HEK293T (cell line): ENCODE results near the gene MORC4.

ENCODE experiments used
- ARNT ChIP-seq: fragments of 450-650 bp; IDR thresholded peaks from 2 replicates; pipeline ENCODE4 v1.6.1; 2017; ENCODE audit warnings: mild to moderate bottlenecking
- BHLHE40 ChIP-seq: fragments of 450-650 bp; IDR thresholded peaks from 2 replicates; pipeline ENCODE4 v1.6.1; 2016; ENCODE audit warnings: mild to moderate bottlenecking, moderate library complexity, borderline replicate concordance
- ELF4 ChIP-seq: fragments of 450-650 bp; IDR thresholded peaks from 2 replicates; pipeline ENCODE4 v1.6.1; 2017; ENCODE audit warnings: antibody characterized with exemption
- FOXK2 ChIP-seq: fragments of 450-650 bp; IDR thresholded peaks from 2 replicates; pipeline ENCODE4 v1.6.1; 2016; ENCODE audit warnings: mild to moderate bottlenecking
- FOXM1 ChIP-seq: fragments of 450-650 bp; IDR thresholded peaks from 2 replicates; pipeline ENCODE4 v1.6.1; 2017; ENCODE audit warnings: mild to moderate bottlenecking, borderline replicate concordance
- PKNOX1 ChIP-seq: fragments of 450-650 bp; IDR thresholded peaks from 2 replicates; pipeline ENCODE4 v1.6.1; 2016
- SP1 ChIP-seq: fragments of 450-650 bp; IDR thresholded peaks from 2 replicates; pipeline ENCODE4 v1.6.1; 2017
- TARDBP ChIP-seq: fragments of 450-650 bp; IDR thresholded peaks from 2 replicates; pipeline ENCODE4 v1.6.1; 2016
- ZNF384 ChIP-seq: fragments of 450-650 bp; IDR thresholded peaks from 2 replicates; pipeline ENCODE4 v1.6.1; 2016

GRCh38 chrX:106901781-106902219 lies 98.2 kb downstream of the MORC4 start:
- TF ChIP-seq ELF4: no peak
- TF ChIP-seq FOXK2: no peak
- TF ChIP-seq ARNT: no peak
- no peak for TF ChIP-seq SP1
- no peak for TF ChIP-seq ZNF384
- no peak for TF ChIP-seq FOXM1
- no peak for TF ChIP-seq PKNOX1
- no peak for TF ChIP-seq TARDBP
- TF ChIP-seq BHLHE40: no peak
